CD4-positive, alpha-beta T cell (primary cell): Measurements from ENCODE around the gene TRAF3. TPM values are rescaled to one million over a fixed set of nuclear protein-coding genes. Genes with fewer than 3 reads are reported as not detected.

Experiments
- ATAC-seq: fragments of 200-7000 bp; cut with Tn5 transposase; one replicate; pipeline ENCODE4 v1.10.0; 2022; ENCODE audit warnings: mild to moderate bottlenecking; ENCODE audit not compliant: poor library complexity
- CTCF ChIA-PET: fragments of 350-600 bp; sonication (Branson Sonifier 250); formaldehyde crosslinking; loops from one replicate; lab custom pipeline; 2021; ENCODE audit warnings: antibody characterized with exemption, inconsistent platforms; lab: Charles Lee
- POLR2A ChIA-PET: fragments of 350-600 bp; sonication (Branson Sonifier 250); formaldehyde crosslinking; loops from one replicate; lab custom pipeline; 2021; ENCODE audit warnings: antibody characterized with exemption, inconsistent platforms; lab: Charles Lee
- DNase-seq, 14 experiments: peaks; one replicate each; pipeline ENCODE4 v3.0.0-alpha.2; 2013 to 2020; ENCODE audit warnings: mixed read lengths in 2 of 14
- H3K27ac ChIP-seq, 2 donors: one replicate each; pipeline versions ENCODE4 v1.5.1 to v1.7.0; 2013; ENCODE audit warnings: low read length in 2 of 2, low read depth in 1 of 2, mild to moderate bottlenecking in 1 of 2
- H3K27me3 ChIP-seq, 2 experiments: 1 replicate in 1 of 2; 2 replicates in 1 of 2; pipeline versions ENCODE4 v1.6.1 to v1.7.0; 2013; ENCODE audit warnings: low read length in 2 of 2, control low read depth in 1 of 2, mild to moderate bottlenecking in 1 of 2, moderate library complexity in 1 of 2; ENCODE audit not compliant: insufficient read depth in 2 of 2, control insufficient read depth in 1 of 2
- H3K36me3 ChIP-seq: one replicate; pipeline ENCODE4 v1.6.1; 2013; ENCODE audit warnings: low read length, control low read depth; ENCODE audit not compliant: insufficient read depth
- H3K4me1 ChIP-seq: one replicate; pipeline ENCODE4 v1.6.1; 2013; ENCODE audit warnings: low read length, control low read depth; ENCODE audit not compliant: insufficient read depth
- H3K4me3 ChIP-seq: one replicate; pipeline ENCODE4 v1.5.1; 2013; ENCODE audit warnings: mild to moderate bottlenecking, low read length, moderate library complexity
- H3K9me3 ChIP-seq, 2 experiments: 1 replicate in 1 of 2; 2 replicates in 1 of 2; pipeline versions ENCODE4 v1.6.1 to v1.7.0; 2013; ENCODE audit warnings: low read length in 2 of 2, mild to moderate bottlenecking in 2 of 2, control low read depth in 1 of 2, moderate library complexity in 1 of 2; ENCODE audit not compliant: control insufficient read depth in 1 of 2, insufficient read depth in 1 of 2
- H3K27ac Mint-ChIP-seq: one replicate; pipeline ENCODE4 v1.8.0; 2020; ENCODE audit warnings: mixed read lengths
- H3K27me3 Mint-ChIP-seq: one replicate; pipeline ENCODE4 v1.8.0; 2021; ENCODE audit warnings: mixed read lengths
- H3K36me3 Mint-ChIP-seq: one replicate; pipeline ENCODE4 v1.8.0; 2021; ENCODE audit warnings: low read depth, mixed read lengths
- H3K4me1 Mint-ChIP-seq: one replicate; pipeline ENCODE4 v1.8.0; 2021; ENCODE audit warnings: low read depth, mixed read lengths
- H3K4me3 Mint-ChIP-seq: one replicate; pipeline ENCODE4 v1.8.0; 2020; ENCODE audit warnings: mild to moderate bottlenecking, mixed read lengths
- H3K9me3 Mint-ChIP-seq: one replicate; pipeline ENCODE4 v1.8.0; 2020; ENCODE audit warnings: mixed read lengths
- intact Hi-C, 2 experiments: fragments of 100-400 bp; cut with DNase I in 1 of 2; cut with micrococcal nuclease in 1 of 2; formaldehyde crosslinking; loops; one replicate each; pipeline versions ENCODE4 v1.15.1 to v1.9.0; 2023 to 2025; cut with DNase I, micrococcal nuclease
- total RNA-seq, 174 experiments: library from RNA in 2 of 174; stranded (reverse) in 2 of 174; gene quantifications; one replicate each; pipeline ENCODE4 v1.2.3 and lab custom pipeline; 2021 to 2026
- TF ChIP-seq, protein P1 (sequence below): fragments of 200-600 bp; IDR thresholded peaks from one replicate; pipeline ENCODE4 v1.8.0; 2022; ENCODE audit warnings: antibody characterized with exemption, mild to moderate bottlenecking

The TRAF3 gene
- total RNA-seq, 2 experiments from 2014 or later = 27.1 to 32.4 TPM

- ATAC-seq (no peak), DNase-seq (peak in 1 of 14 experiments; percentile 28)
- Histone ChIP-seq H3K4me3 (no peak overlapping the region), H3K27me3 (no peaks in the 10 kb centered on the region), H3K9me3 (peaks cover 0 to 17% of the 10 kb centered on the region in 2 experiments), H3K36me3 (no peaks in the 10 kb centered on the region), H3K4me1 (no peaks in the 10 kb centered on the region), H3K27ac (peak overlapping the region in 1 of 2 donors; percentile 7)
- H3K36me3 Mint-ChIP-seq = no peaks in the 10 kb centered on the region
- TF ChIP-seq, protein P1, sequence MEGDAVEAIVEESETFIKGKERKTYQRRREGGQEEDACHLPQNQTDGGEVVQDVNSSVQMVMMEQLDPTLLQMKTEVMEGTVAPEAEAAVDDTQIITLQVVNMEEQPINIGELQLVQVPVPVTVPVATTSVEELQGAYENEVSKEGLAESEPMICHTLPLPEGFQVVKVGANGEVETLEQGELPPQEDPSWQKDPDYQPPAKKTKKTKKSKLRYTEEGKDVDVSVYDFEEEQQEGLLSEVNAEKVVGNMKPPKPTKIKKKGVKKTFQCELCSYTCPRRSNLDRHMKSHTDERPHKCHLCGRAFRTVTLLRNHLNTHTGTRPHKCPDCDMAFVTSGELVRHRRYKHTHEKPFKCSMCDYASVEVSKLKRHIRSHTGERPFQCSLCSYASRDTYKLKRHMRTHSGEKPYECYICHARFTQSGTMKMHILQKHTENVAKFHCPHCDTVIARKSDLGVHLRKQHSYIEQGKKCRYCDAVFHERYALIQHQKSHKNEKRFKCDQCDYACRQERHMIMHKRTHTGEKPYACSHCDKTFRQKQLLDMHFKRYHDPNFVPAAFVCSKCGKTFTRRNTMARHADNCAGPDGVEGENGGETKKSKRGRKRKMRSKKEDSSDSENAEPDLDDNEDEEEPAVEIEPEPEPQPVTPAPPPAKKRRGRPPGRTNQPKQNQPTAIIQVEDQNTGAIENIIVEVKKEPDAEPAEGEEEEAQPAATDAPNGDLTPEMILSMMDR = no peak
- ChIA-PET CTCF (interaction anchor here (2.0 kb wide), 1 partner anchor 222 kb away, joined by 12 read pairs; no protein-coding TSS in a partner anchor), POLR2A (no interaction called here)
- no peak overlapping the region for H3K4me3 Mint-ChIP-seq
- H3K27ac Mint-ChIP-seq = no peak overlapping the region
- H3K27me3 Mint-ChIP-seq = no peaks in the 10 kb centered on the region
- H3K4me1 Mint-ChIP-seq = no peaks in the 10 kb centered on the region
- no peaks in the 10 kb centered on the region for H3K9me3 Mint-ChIP-seq
- intact Hi-C loops = no loop called here
Measured at GRCh38 chr14:102917056-102917385, 139.8 kb downstream of the TRAF3 start.

DNA sequence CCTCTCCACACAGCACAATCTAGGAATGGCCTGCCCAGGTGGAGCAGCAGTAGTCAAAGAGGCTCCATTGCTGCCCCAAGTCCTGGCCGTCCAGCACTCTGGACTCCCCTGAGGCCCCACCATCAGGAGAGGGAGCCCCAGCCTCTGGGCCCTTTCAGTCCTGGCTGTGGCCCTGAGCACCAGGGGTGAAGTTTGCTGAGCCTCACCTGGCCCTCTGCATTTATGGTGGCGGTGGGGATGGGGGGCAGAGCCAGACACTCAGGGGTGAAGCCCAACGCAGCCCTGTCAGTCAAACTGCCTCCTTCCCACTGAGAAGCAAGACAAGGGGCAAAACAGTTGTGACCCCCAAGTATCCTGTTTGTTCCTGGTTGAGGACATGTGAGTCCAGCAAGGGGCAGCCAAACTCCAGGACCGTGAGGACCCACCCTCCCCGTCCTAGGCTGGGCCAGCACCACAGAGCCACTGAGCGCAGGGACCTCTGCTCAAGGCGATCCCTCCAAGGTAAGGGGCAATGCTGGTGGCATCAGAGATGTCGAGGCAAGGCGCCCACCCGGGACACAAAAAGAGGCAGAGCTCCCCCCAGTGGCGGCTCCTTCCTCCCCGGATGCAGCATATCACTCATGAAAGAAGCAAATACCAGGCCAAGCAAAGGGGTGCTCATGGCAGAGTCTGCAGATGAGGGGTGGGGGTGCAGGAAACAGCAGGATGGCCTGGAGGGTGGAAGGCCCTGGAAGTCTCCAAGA, 140.4 kb downstream of the TRAF3 start:
- Histone ChIP-seq H3K36me3 (no peaks in the 10 kb centered on the region), H3K9me3 (peaks cover 0 to 24% of the 10 kb centered on the region in 2 experiments), H3K27ac (peak overlapping the region in 1 of 2 donors; percentile 7), H3K27me3 (no peaks in the 10 kb centered on the region), H3K4me1 (peaks cover 2% of the 10 kb centered on the region), H3K4me3 (no peak overlapping the region)
- POLR2A ChIA-PET = no interaction called here
- peak; percentile 57 for ATAC-seq
- intact Hi-C loops = loop anchor here (1.0 to 2.0 kb wide), 2 partner anchors 143 to 223 kb away; no protein-coding TSS in a partner anchor
- no peaks in the 10 kb centered on the region for H3K4me1 Mint-ChIP-seq
- CTCF ChIA-PET = interaction anchor here (2.0 kb wide), 1 partner anchor 223 kb away, joined by 12 read pairs; no protein-coding TSS in a partner anchor
- no peak overlapping the region for H3K27ac Mint-ChIP-seq
- H3K4me3 Mint-ChIP-seq = no peak overlapping the region
- H3K27me3 Mint-ChIP-seq = no peaks in the 10 kb centered on the region
- TF ChIP-seq, protein P1 = peak; percentile 44
- no peaks in the 10 kb centered on the region for H3K9me3 Mint-ChIP-seq
- peak; percentile 25 to 70 (median 50) for DNase-seq
- H3K36me3 Mint-ChIP-seq = no peaks in the 10 kb centered on the region

- H3K9me3 Mint-ChIP-seq = no peaks in the 10 kb centered on the region
- intact Hi-C loops = loop anchor here (1.0 to 2.0 kb wide), 2 partner anchors 144 to 224 kb away; no protein-coding TSS in a partner anchor
- no peaks in the 10 kb centered on the region for H3K27me3 Mint-ChIP-seq
- CTCF ChIA-PET = interaction anchor here (2.0 kb wide), 1 partner anchor 224 kb away, joined by 12 read pairs; no protein-coding TSS in a partner anchor
- Histone ChIP-seq H3K27me3 (peaks cover 4 to 5% of the 10 kb centered on the region in 2 experiments), H3K9me3 (peaks cover 0 to 30% of the 10 kb centered on the region in 2 experiments), H3K27ac (no peak overlapping the region), H3K4me1 (peaks cover 10% of the 10 kb centered on the region), H3K4me3 (no peak overlapping the region), H3K36me3 (no peaks in the 10 kb centered on the region)
- POLR2A ChIA-PET = no interaction called here
- TF ChIP-seq, protein P1 = no peak
- no peaks in the 10 kb centered on the region for H3K36me3 Mint-ChIP-seq
- DNase-seq (no peak), ATAC-seq (no peak)
- H3K4me1 Mint-ChIP-seq = no peaks in the 10 kb centered on the region
- H3K4me3 Mint-ChIP-seq = no peak overlapping the region
- no peak overlapping the region for H3K27ac Mint-ChIP-seq
Measured at GRCh38 chr14:102918438-102918837, 141.2 kb downstream of the TRAF3 start.
